Ammon's horn (tissue), 1 donor: Measurements from ENCODE around the gene VSTM2B.
"Not testable (repeated sequence)": the region's sequence is repeated elsewhere in the genome, so short reads cannot be mapped to it uniquely, and the experiment has no call there.

Source experiments
- DNase-seq: peaks from one replicate; pipeline ENCODE4 v3.0.0-alpha.2; 2016; ENCODE audit warnings: low spot score

The VSTM2B gene

DNA sequence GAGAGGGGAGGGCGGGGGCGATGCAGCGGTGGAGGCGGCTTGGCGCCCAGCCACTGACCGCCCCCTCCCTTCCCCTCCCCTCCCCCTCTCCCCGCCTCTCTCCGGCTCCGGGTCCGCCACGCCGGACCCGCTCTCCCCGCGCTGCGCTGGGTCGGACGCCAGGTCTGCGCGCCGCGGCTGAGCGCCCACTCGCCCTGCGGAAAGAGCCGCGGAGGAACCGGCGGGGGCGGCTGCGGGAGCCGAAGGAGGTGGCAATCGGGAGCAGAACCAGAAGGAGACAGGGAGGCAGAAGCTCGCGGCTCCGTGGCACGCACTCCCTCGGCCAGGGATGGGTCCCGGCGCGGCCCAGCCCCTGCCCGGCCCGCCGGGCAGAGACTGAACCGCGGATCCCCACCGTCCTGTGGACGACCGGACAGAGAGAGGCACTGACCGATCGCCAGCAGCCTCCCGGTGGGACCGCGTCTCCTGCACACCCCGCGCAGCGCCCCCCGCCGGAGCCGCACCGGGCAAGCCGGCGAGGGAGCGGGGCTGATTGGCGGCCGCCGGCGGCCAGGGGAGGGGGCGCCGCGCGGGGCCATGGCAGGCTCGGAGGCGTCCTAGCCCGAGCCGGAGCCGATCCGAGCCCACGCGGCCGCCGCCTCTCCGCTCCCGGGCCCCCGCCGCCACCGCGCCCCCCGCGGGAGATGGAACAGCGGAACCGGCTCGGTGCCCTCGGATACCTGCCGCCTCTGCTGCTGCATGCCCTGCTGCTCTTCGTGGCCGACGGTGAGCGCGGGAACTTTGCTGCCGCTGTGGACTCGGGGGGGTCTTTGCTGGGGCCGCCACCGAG, at the start of gene VSTM2B:
Gene VSTM2B, plus strand, starts transcription at position 94 of the 829 bp plus-strand sequence. Its CDS starts 590 bp downstream, at position 684.
- no peak for DNase-seq

DNA sequence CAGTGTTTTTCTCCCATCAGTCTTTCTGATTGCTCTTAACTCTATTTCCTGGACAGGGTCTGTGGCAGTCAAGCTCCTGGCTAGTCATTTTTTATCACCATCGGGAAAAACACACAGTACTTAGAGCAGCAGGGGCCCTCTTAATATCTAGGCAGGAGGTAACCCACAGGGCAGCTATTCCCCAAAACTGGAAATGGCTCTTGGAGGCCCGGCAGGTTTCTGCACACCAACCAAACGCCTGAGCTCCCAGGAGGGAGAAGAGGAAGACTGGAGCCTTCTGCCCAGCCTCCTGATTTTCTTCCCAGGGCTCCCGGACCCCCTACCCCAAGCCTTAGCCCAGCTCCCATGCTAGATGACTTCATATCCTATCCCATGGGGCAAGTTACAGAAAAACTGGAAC, 49.3 kb upstream of the VSTM2B start:
- no peak for DNase-seq

DNA sequence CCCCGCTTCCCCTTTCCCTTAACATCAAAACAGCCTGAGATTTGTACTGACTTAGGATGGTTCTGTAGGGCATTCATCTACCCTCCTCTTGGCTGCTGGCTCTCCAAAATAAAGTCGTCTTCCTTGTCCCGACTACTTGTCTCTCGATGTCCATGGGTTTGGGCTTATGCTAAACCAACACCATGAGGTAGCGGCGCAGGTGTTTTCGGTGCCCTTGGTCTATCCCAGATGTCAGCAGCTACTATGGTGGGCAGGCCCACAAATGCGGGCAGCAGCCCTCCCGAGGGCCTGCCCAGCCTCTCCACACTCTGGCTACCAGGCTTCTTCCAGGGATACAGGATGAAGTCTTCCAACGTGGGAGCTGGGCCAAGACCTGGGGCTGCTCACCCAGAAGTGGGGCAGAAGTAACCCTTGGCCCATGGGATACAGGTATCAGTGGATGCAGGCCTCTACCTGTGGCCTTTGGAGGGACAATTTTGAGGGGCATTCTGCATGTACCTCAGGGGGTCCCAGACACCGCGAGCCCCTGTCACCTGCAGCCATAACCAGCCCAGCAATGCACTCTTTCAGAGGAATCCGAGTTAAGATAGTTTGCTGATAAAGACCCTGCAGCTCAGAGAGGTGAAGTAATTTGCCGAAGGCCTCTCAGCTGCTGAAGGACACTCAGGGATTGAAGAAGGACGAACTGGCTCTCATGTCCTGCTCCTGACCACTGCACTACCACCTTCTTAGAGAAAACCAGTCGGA, 47.8 kb upstream of the VSTM2B start:
- DNase-seq: no peak

DNA sequence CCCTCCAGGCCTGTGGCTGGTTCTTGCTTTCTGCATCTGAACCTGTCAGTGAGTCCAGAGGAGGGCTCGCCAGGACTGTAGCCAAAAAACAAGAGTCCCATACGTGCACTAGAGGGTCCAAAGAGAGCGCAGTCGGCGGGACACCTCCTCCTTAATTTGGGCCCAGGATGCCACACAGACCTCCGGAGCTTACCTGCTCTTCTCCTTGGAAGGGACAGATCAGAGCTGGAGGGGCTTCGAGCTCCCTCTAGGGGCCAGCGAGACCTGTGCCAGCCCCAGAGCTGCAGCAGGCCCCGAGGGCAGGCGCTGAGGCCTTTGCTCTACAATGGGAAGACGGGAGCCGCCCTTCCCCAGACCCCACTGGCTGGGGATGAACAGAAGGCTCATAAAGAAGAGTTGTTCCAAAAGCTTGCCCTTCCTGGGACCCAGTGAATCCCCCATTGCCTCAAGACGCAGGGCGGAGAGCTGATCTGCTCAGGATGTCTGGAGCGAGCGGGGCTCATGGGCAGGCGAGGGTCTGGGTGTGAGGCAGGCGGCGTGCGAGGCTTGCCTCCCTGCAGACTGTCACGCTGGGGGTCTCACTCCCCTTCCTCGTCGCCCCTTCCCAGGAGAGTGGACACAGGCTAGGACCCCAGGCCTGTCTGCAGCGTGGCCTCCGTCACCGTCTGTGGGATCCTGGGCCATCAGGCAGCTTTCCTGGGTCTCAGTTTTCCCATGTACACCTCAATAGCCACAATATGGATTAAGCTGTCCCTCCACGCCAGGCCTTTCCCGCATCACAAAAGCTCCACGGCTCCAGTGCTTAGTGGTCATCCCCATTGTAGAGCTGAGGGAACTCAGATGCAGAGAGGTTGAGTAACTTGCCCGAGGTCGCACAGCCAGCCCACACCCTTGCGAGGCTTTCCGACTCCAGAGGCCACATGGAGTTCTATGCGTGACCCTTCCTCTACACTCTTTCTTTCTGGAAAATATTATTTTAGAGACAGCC, 46.9 kb upstream of the VSTM2B start:
- DNase-seq: peak; percentile 61

DNA sequence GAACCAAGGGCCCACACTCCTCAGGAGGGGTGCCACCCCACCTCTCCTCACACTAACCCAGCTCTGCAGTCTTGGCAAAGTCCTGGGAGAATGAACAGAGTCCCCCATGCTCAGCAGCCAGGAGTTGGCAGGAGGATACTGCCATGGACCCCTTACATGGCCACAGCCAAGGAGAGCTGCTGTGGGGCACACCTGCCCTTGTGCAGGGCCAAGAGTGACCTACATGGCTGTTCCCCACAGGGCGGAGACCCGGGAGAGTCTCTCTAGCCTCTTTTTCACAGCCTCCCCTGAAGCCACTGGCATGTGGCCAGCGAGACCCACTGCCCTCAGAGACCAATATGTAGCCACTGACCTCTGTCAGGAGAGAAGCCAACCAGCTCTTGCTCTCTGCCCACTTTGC, 45.9 kb upstream of the VSTM2B start:
- DNase-seq: no peak

DNA sequence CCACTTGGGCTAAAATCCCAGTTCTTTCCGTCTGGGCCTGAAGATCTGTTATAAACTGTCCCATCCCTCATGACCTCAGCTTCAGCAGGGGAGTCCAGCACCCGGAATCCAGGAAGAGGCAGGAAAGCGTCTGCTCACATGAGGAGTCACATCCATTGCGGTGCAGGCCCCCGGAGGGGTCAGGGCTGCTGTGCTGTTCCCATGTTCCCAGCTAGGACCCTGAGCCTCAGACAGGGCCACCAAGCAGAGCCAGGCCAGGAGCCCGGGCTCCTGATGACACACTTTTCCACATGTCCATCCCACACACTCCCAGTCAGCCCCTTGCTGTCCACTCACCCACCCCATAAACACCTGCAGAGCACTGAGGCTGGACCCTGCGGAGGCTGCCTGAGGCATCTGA, 45.3 kb upstream of the VSTM2B start:
- no peak for DNase-seq

DNA sequence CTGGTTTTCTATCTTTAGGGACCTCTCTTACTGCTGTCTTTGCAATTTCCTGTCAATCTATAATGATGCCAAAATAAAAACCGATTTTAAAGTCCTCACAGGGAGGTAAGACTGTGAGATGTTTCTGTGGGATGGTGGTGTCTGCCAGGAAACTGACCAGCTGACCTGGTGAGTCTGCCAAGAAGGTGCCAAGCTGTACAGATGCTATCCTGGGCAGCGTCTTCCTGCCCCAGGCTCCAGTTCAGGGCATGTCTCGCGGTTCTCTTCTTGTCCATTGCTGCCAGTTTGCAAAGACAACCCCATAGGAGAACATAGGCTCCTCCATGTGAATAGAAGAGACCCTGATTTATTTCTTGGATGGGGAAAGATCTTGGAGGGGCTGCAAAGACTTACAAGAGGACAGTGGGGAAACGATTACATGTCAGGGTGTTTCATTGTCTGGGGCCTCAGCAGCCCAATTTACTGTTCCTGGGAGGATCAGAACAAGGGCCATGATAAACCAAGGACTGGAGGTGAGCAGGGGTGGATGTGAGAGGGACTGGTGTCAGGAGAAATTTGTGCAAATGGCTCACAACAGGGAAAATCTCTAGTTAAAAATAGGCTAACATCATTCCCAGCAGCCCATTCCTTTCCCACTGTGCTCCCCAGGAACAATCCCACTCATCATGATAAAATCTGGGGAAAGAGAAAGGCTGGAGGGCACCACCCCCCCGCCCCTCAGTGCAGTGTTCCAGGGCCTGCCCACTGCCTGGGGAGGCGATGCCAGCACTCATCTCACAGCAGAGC, 42.7 kb upstream of the VSTM2B start:
- DNase-seq: no peak

DNA sequence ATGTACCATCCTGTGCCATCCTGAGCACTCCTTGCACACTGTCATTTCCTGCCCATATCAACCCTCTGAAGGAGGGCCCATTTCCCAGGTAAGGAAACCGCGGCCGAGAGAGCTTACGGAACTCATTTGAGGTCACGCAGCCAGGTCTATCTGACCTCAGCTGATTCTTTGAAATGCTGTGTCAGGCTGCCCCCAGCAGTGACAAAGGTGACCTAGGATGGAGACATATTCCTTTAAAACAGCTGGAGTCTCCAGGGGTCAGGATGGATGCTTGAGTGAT, 42.2 kb upstream of the VSTM2B start:
- DNase-seq: no peak

DNA sequence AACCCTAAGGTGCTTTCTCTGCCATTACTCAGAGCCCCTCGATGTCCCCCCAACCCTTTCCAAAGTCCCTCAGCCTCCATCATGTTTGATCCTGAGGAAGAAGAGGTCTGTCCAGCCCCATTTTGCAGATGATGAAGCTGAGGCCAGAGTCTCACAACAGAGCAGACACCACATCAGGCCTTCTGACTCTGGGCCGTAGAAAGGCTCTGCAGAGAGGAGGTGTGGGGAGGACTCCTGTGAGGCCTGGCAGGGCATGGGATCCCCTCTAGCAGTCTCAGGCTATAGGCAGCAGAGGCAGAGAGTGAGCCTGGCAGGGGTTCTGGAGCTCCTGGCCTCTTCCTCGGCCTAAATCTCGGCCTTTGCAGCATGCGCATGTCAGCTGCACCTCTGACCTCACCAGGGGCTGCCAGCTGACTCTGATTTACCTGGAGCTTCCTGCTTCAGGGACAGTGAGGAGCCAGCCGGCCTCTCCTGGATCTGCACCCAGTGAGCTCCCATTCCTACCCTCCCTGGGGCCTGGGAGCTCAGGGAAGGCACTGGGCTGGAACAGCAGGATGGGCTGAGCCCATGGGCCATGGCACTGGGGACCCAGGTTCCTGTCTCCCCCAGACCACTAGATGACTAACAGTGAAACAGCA, 41.7 kb upstream of the VSTM2B start:
- no peak for DNase-seq

DNA sequence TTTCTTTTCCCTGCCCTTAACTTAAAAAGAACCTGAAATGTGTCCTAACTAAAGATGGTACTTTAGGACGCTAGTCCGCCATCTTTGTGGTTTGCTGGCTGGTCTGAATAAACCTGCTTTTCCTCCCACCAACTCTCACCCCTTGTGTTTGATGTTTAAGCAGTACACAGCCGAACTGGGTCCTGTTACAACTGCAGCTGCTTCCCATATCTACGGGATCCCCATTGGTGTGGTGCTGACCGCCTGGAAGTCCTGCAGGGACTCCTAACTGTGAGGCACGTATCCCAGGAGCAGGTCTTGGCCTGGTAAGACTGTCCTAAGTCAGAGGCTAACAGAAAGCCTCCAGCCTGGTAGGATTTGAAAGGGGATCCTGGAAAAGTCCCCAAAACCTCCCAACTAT, 40.9 kb upstream of the VSTM2B start:
- no peak for DNase-seq

DNA sequence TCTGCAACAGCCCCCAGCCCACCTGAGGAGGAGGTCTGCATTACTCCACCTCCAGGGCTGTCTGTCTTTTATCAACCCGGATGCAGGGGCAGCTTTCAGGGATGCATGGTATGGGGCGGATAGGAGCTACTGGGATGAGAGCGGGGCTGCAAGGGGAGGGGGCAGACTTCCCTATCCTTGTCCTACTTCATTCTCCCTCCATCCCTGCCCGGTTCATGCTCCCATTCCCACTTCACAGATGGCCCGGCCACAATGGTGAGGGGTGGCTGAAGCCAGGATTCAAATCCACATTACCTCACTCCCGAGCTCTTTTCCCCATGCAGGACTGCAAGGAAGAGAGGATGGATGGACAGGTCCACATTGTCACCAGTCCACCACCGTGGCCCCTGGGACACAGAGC, 40.5 kb upstream of the VSTM2B start:
- DNase-seq: no peak

DNA sequence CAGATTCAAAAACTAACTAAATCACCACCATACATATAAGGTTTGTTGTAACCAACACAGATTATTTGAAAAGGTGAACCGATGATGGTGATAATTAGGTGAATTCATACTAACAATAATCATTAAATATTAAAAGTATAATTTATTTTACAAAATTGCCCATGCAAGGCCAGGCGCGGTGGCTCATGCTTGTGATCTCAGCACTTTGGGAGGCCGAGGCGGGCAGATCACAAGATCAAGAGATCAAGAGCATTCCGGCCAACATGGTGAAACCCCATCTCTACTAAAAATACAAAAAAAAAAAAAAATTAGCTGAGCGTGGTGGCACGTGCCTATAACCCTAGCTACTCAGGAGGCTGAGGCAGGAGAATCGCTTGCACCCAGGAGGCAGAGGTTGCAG, 38.8 kb upstream of the VSTM2B start:
- DNase-seq: not testable (repeated sequence)

DNA sequence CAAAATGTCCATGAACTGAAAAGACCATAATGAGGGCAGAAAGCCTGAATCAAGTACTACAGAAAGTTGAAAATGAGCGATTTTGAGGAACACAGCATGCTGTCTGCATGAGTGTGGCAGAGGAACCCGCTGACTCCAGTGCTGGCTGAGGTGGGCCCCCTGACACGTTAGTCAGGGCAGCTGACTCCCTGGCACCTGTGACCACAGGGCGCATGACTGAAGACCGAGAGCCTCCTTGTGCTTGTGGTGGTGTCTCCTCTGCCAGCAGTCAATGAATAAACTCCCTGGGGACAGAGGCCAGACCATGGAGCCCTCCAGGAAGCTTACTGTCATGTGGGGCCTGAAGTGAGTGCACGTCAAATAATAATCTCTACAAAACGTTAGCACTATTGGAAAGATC, 38.4 kb upstream of the VSTM2B start:
- DNase-seq: no peak

DNA sequence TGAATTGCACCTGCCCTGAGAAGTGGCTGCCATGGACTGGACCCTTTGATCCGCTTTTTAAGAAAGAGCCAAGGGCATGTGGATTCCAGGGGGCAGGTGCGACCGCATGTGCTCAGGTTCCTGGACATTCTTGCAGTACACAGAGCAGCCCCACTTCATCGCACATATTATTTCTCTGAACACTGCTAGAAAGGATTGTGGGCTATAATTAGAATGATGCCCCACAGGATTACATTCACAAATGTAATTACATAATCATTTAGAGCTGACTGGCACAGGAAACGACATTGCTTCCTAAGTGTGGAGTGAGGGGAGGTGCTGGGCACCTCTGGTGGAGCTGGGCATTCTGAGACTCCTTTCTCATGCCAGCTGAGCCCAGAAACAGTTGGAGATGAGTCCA, 37.5 kb upstream of the VSTM2B start:
- no peak for DNase-seq

DNA sequence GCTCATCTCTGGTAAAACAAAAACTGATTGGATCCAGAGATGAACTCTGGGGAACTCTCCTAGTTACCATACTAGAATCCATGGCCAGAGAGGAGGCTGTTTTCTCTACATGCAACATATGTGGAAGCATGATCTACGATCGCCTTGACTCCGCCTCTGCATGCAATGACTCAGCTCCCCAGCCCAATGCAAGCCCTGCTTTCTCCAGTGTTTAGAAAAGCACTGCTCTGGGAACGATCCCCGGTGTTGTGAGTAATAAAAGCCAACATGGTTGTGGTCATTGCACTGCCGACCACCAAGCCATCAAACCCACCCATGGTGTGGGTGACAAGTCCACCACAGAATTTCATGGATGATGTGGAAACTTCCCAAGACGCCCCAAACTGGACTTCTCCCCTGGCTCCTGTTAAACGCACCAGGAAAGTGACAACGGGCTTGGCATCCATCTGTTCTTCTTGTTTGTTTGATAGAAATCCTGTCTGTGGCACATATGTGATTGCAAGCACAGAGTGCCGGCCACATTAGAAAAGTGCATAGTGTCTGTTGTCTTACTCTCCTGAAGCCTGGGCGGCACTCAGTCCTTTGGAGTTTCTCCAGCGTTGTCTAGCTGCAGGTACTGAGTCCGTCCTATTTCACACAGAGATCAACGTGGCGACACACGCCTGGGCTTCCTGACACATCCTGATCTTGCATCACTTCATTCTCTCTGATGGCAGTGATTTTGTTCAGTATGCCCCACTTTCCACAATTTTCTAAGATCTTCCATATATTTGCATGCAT, 36.4 kb upstream of the VSTM2B start:
- DNase-seq: no peak

DNA sequence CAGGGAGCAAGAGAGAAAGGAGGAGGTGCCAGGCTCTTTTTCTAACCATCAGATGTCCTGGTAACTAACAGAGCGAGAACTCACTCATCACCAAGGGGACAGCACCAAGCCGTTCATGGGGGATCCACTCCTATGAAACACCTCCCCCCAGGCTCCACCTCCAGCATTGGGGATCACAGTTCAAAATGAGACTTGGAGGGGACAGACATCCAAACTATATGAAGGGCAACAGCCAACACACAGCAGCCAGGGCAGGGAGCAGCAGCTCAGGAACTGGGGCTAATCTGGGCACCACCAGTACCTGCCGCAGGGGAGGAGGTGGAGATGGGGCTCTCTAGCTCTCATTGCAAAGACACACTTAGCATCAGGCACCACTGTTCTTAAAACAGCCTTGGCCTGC, 34.3 kb upstream of the VSTM2B start:
- peak; percentile 1 for DNase-seq

DNA sequence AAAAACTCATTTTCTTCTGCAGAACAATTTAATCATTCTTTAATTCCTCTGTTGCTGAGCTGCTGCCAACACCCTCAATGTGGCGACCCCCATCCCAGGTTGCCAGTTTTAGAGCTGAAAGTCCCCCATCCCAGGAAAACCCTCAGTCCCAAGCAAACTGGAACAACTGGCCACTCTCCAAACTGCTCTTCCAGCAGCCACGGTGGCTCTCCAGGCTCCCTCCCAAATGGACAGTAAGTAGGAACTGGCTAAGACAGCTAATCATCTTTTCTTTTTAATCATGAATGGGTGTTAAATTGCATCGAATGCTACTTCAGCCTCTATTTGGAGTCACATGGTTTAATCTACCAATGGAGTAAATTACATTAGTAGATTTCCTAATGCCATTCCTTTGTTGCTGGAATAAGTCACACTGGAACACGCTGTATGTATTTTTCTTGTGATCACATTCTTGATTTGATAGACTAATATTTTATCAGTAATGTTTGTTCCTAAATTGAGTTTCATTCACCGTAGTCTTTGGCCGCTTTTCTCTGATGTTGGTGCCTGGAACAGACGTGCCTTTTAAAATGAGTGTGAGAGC, 33.7 kb upstream of the VSTM2B start:
- peak; percentile 51 for DNase-seq

DNA sequence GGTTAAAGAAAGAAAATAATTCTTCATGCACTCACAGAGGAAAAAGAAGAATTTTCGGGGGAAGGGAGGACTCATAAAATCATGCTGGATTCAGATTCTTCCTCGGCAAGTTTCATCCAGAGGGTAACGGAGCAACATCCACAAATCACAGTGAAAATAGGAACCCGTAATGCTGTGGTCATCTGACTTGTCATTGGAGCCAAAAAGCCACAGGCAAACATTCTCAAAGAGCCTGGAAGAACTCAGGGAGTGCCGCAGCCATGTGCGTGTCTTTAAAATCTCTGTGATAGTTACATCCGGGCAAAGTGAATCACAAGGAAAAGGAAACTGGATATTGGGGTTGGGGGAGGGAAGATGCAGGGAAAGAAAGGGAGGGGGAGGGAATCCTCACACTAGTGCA, 33.0 kb upstream of the VSTM2B start:
- DNase-seq: peak; percentile 61

DNA sequence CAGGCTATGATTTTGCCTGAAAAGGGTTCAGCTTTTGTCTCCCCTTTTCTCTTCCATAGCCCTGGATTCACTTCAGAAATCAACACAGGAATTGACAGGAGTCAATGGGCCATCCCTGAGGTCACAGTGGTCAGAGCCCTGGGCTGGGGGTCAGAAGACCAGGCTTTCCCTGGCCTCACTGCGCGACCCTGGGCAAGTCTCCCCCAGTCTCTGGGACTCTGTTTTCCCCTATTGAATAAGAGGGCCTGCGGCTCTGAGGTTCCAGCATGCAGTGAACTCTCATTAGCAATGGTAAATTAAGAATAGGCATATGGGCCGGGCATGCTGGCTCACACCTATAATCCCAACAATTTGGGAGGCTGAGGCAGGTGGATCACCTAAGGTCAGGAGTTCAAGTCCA, 30.7 kb upstream of the VSTM2B start:
- DNase-seq: no peak

DNA sequence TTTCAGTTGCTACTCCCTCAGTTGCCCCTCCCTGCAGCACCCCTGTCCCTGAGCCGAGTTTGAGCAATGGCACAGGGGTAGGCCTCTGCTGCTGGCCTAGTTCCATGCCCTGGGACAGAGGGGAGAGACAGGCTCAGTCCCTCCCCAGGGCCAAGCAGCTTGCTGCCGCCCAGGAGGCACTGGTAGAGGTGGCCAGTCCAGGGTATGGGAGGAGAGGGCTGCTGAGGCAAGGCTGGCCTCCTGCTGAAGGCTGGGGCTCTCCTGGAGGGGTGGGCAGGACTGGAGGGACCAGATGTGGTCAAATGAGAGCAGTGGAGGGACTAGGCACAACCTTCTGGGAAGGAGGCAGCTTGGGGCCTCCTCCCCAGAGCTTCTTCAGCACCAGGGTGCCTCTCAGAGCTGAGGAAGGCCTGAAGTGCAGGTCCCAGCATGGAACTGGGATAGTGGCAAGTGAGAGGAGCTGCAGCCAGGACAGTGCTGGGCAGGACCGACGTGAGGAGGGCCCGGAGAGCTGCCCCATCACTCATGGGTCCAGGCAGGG, 29.8 kb upstream of the VSTM2B start:
- DNase-seq: no peak
